Rectal smooth muscle tissue (tissue), 1 donor: Measurements from ENCODE around the gene LRSAM1.

Source experiments
- H3K27ac ChIP-seq: one replicate; pipeline ENCODE4 v1.7.0; 2013; ENCODE audit warnings: low read depth, low read length, inconsistent platforms
- H3K27me3 ChIP-seq: one replicate; pipeline ENCODE4 v1.7.0; 2013; ENCODE audit warnings: low read length; ENCODE audit not compliant: control insufficient read depth, insufficient read depth
- H3K36me3 ChIP-seq: one replicate; pipeline ENCODE4 v1.7.0; 2013; ENCODE audit warnings: low read length; ENCODE audit not compliant: control insufficient read depth, insufficient read depth
- H3K4me1 ChIP-seq: one replicate; pipeline ENCODE4 v1.7.0; 2013; ENCODE audit warnings: low read length; ENCODE audit not compliant: control insufficient read depth, insufficient read depth
- H3K4me3 ChIP-seq: one replicate; pipeline ENCODE4 v1.7.0; 2013; ENCODE audit warnings: low read length
- H3K9ac ChIP-seq: one replicate; pipeline ENCODE4 v1.7.0; 2013; ENCODE audit warnings: low read length

Gene LRSAM1

DNA sequence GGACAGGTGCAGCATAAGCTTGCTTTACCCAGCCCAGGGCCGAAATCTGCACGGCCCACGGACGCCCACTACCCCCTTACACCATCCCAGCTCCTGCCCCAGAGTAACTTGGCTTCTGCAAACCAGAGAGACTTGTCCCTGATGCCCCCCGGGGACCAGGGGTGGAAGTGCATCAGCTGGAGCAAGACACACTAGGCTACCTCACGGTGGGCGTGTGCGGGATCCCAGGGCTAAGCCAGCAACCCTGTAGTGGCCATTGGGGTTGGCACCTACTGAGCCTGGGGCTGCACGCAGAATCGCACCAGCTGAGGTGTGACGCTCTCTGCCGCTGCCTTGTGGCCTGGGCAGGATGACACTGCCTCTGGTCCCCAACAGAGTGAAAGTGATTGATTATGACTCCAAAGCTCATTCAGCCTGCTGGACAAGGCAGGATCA lies 33.3 kb upstream of the LRSAM1 start:
- H3K4me1 ChIP-seq = peaks cover 37% of the 10 kb centered on the region
- H3K36me3 ChIP-seq = peaks cover 3% of the 10 kb centered on the region
- no peaks in the 10 kb centered on the region for H3K27me3 ChIP-seq
- H3K9ac ChIP-seq = no peak overlapping the region
- peak overlapping the region; percentile 90 for H3K27ac ChIP-seq
- H3K4me3 ChIP-seq = no peak overlapping the region

DNA sequence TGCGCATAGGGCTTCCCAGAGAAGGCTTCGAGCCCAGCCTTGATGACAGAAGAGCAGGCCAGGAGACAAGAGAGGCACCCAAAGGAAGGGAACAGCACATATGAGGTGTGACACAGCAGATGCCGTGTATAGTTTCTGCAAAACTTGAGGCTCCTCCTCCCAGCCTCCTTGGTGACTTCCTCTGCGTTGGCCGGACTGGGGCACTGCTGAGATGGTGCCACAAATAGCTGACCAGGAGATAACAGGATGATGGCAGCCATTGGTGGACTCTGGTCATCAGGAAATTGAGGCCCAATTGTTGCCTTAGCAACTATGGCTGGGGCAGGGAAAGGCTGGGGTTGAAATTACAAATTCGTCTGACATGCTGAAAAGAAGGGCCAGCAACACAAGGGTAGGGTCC lies 32.0 kb upstream of the LRSAM1 start:
- H3K4me3 ChIP-seq = no peak overlapping the region
- H3K4me1 ChIP-seq = peaks cover 40% of the 10 kb centered on the region

DNA sequence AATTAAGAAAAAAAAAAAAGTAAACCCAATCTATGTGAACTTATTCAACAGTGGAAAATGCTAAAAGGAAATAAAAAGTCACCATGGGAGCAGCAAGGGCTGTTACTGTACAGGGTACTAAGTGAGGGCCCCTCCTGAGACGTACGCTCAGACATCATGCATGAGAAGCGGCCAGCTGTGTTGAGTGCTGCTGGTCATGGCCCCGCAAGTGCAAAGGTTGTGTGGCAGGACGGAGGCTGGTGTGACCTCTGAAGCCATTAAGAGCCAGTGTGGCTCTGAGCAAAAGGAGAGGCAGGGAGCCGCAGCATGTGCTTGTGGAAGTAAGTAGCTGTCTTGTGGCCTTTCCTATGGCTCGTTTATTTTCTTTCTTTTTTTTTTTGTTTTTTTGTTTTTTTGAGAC lies 30.3 kb upstream of the LRSAM1 start:
- Histone ChIP-seq H3K4me3 (no peak overlapping the region), H3K27ac (no peak overlapping the region), H3K27me3 (no peaks in the 10 kb centered on the region), H3K9ac (no peak overlapping the region), H3K36me3 (peaks cover 3% of the 10 kb centered on the region), H3K4me1 (peaks cover 37% of the 10 kb centered on the region)

More for the DNA sequence above, 32.0 kb upstream of the LRSAM1 start:
- H3K27ac ChIP-seq = peak overlapping the region; percentile 27
- H3K9ac ChIP-seq = no peak overlapping the region
- H3K36me3 ChIP-seq = peaks cover 3% of the 10 kb centered on the region
- no peaks in the 10 kb centered on the region for H3K27me3 ChIP-seq

DNA sequence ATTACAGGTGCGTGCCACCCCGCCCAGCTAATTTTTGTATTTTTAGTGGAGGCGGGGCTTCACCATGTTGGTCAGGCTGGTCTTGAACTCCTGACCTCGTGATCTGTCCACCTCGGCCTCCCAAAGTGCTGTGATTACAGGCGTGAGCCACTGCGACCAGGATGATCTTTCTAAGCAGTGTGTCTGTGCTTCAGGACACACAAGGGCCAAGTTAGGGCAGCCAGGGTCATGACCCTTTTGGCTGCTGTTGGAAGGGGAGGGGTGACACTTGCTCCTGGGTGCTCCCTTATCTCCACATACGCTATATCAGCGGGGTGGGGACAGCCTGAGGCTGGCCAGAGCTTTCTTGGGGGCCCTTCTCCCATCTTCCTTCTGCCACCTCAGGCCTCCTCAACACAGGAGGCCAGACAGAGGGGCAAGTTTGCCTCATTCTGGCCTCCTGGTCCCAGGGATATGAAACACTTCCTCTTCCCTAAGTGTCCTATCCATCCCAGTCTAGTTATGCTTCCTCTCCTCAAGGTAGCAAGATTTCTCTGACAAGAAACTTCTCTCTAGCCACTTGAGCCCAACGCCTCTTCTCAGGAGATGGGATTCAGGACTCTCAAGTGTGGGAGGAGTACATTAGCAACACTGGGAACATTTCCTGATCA lies 29.1 kb upstream of the LRSAM1 start:
- H3K36me3 ChIP-seq = peaks cover 3% of the 10 kb centered on the region
- H3K27ac ChIP-seq = peak overlapping the region; percentile 82
- H3K9ac ChIP-seq = no peak overlapping the region
- H3K4me1 ChIP-seq = peaks cover 29% of the 10 kb centered on the region
- peak overlapping the region; percentile 100 for H3K4me3 ChIP-seq
- no peaks in the 10 kb centered on the region for H3K27me3 ChIP-seq

DNA sequence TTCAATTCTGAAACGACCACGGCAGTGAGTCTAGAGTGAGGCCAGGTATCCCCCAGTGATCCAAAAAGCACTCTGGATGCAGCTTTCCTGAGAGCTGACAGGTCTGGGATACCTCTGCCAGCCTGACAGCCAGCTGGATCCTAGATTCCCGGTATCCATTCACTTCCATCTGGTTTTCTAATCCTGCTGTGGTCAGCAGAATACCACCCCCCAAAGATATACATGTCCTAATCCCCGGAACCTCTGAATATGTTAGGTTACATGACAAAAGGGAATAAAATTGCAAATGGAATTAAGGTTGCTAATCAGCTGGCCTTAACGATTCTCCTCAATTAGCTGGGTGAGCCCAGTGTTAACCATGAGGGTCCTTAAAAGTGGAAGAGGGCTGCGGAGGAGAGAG lies 28.5 kb upstream of the LRSAM1 start:
- Histone ChIP-seq H3K27me3 (no peaks in the 10 kb centered on the region), H3K4me1 (peaks cover 25% of the 10 kb centered on the region), H3K27ac (peak overlapping the region; percentile 82), H3K4me3 (peak overlapping the region; percentile 100), H3K9ac (no peak overlapping the region), H3K36me3 (peaks cover 3% of the 10 kb centered on the region)

DNA sequence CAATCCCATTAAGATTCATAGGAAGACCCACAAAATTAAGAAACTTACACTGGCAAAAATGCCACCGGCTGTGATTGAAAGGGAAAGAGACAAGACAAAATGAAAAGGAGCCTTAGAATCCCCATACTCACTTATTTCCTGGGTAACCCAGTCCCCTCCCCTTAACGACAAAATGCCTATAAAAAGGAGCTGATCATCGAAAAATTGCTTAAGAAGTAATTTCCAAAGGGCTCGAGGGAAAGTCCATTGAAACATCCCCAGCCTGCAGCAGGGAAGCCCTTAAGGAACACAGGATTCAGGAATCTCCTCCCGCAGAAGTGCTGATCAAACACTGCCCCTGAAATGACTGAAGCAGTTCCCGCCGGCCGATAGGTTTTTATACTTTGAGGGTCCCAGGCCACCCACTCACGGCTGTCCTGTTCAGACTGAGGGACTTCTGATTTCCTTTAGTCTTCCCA lies 27.8 kb upstream of the LRSAM1 start:
- H3K4me3 ChIP-seq = peak overlapping the region; percentile 100
- H3K36me3 ChIP-seq = no peaks in the 10 kb centered on the region
- H3K27me3 ChIP-seq = no peaks in the 10 kb centered on the region
- H3K4me1 ChIP-seq = peaks cover 21% of the 10 kb centered on the region
- peak overlapping the region; percentile 82 for H3K27ac ChIP-seq
- H3K9ac ChIP-seq = peak overlapping the region; percentile 43

DNA sequence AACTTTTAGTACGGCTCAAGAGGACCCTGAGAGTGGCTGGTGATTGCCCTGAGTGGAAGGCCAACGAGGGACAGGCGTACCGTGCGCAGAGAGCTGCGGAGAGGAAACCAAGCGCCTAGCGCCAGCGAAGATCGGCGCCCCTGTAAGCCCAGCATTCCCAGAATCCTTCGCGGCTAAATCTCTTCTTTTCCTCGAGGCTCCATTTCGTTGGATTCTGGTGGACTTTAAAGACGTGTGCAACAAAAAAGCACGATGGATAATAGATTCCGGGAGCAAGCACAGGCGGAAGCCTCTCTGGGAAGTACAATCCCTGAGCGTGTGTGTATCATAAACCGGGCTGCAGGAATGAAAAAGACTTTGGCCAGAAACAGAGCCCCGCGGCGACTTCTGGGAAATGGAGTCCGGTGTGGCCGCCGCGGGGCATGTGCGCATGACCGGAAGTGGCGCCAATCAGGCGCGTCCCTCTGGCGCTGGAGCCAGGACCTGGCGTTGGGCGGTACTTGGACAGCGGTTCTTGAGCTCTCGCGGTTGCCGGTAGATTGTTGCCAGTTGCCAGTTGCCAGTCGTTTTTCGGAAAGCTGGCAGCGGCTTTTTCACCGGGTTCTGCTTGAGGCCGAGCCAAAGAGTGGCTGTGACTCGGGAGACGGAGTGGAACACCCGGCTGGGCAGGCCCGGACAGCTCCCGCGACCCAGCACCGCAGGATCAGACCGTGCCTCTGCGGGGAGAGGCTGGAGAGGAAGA lies 27.2 kb upstream of the LRSAM1 start, which contains the start of gene ZNF79:
Gene ZNF79 (plus strand): TSS at position 449 of the 742 bp plus-strand sequence. CDS start 406 bp downstream, outside the sequence.
- peak within 1 kb of the TSS; percentile 89 for H3K9ac ChIP-seq
- H3K4me3 ChIP-seq = peak within 1 kb of the TSS; percentile 100
- H3K4me1 ChIP-seq = peaks cover 21% of the 10 kb centered on the region
- H3K36me3 ChIP-seq = no peaks in the 10 kb centered on the region
- peak within 1 kb of the TSS; percentile 82 for H3K27ac ChIP-seq
- H3K27me3 ChIP-seq = no peaks in the 10 kb centered on the region

DNA sequence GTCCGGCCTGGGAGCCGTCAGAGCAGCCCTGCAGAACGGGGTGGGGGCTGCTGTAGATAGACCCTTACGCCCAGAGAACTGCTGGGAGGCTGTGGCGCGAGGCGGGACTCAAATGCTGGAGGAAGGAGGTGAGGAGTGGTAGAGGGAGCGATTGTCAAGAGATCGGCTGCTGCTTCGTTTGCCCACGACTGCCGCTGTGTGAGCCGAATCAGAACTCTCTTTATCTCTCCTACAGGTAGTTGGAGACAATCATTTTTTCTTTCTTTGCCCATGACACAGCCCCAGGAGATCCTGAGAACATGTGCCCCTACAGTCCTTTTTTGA lies 26.7 kb upstream of the LRSAM1 start:
- peak overlapping the region; percentile 100 for H3K4me3 ChIP-seq
- peak overlapping the region; percentile 89 for H3K9ac ChIP-seq
- H3K36me3 ChIP-seq = no peaks in the 10 kb centered on the region
- H3K27ac ChIP-seq = peak overlapping the region; percentile 82
- no peaks in the 10 kb centered on the region for H3K27me3 ChIP-seq
- peaks cover 21% of the 10 kb centered on the region for H3K4me1 ChIP-seq

DNA sequence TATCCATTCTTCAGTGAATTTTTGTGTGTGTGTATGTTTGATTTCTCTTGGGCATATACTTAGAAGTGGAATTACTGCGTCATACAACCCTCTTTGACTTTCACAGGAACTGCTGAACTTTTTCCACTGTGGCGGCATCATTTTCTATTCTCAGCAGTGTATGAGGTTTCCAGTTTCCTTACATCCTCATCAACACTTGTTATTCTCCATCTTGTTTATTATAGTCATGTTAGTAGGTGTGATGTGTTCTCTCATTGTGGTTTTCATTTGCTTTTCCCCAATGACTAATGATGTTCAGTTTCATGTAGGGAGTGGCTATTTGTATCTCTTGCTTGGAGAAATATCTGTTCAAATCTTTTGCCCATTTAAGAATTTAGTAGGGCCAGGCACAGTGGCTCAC lies 24.6 kb upstream of the LRSAM1 start:
- no peak overlapping the region for H3K4me3 ChIP-seq
- H3K9ac ChIP-seq = no peak overlapping the region
- no peak overlapping the region for H3K27ac ChIP-seq
- no peaks in the 10 kb centered on the region for H3K36me3 ChIP-seq
- peaks cover 21% of the 10 kb centered on the region for H3K4me1 ChIP-seq
- H3K27me3 ChIP-seq = no peaks in the 10 kb centered on the region

DNA sequence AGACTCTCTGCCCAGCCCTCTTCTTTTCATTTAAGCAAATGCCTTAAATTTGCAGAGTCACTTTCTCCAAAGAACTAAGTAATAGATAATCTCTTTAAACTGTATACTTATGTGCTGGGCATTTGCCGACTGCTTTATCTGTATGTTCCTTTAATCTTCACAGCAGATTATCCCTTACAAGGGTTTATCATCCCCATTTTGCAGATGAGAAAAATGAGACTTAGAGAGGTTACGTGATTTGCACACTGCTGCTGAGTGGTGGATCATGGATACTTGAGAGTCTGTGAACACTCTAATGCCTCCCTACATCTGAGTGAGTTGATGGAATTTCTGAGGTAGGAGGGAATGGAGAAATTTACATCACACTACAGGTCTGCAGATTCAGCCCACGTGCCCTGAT lies 23.0 kb upstream of the LRSAM1 start:
- Histone ChIP-seq H3K27ac (no peak overlapping the region), H3K4me1 (peaks cover 8% of the 10 kb centered on the region), H3K27me3 (no peaks in the 10 kb centered on the region), H3K4me3 (no peak overlapping the region), H3K36me3 (peaks cover 3% of the 10 kb centered on the region), H3K9ac (no peak overlapping the region)

DNA sequence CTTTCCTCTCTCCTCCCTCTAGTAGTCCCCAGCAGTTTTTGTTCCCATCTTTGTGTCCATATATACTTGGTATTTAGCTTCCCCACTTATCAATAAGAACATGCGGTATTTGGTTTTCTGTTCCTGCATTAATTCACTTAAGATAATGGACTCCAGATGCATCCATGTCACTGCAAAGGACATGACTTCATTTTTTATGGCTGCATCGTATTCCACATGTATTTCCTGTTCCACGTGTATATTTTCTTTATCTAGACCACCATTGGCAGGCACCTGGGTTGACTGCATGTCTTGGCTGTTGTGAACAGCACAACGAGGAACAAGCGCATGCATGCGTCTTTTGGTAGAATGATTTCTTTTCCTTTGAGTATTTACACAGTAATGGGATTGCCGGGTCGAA lies 20.9 kb upstream of the LRSAM1 start:
- no peak overlapping the region for H3K4me3 ChIP-seq
- H3K36me3 ChIP-seq = peaks cover 16% of the 10 kb centered on the region
- H3K27ac ChIP-seq = no peak overlapping the region
- H3K4me1 ChIP-seq = peaks cover under 1% of the 10 kb centered on the region
- H3K27me3 ChIP-seq = no peaks in the 10 kb centered on the region
- H3K9ac ChIP-seq = no peak overlapping the region

DNA sequence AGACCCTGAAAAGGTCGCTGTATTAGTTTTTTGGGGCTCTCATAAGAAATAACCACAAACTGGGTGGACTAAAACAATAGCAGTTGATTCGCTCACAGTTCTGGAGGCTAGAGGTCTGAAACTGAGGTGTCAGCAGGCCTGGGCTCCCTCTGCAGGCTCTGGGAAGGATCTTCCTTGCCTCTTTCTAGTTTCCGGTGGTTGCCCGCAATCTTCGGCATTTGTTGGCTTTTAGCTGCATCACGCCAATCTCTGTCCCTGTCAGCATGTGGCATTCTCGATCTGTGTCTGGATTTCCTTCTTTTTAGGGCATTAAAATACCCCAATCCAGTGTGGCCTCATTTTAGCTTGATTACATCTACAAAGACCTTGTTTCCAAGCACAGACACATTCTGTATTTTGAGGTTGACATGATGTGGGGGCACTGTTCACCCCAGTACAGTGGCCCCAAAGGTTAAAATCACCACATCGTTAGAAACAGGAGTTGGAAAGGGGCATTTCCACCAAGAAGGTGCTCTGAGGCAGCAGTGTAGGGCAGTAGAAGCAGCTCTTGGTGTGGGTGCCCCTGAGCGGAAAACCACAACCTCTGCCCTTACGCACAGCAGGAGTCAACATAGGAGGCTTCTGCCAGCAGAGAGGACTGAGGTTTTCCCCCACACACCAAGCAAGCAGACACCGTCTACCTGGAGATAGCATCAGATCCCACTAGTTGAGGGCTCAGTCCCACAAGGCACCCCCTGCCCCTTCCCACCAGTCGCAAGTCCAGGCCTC lies 13.6 kb upstream of the LRSAM1 start:
- Histone ChIP-seq H3K27ac (peak overlapping the region; percentile 15), H3K4me1 (no peaks in the 10 kb centered on the region), H3K4me3 (no peak overlapping the region), H3K9ac (no peak overlapping the region), H3K36me3 (peaks cover 47% of the 10 kb centered on the region), H3K27me3 (no peaks in the 10 kb centered on the region)
